ENCODE measurements around the gene SLA2.
A peak's percentile ranks its signal among the peaks of the same experiment; 100 is the strongest.

The SLA2 gene

DNA sequence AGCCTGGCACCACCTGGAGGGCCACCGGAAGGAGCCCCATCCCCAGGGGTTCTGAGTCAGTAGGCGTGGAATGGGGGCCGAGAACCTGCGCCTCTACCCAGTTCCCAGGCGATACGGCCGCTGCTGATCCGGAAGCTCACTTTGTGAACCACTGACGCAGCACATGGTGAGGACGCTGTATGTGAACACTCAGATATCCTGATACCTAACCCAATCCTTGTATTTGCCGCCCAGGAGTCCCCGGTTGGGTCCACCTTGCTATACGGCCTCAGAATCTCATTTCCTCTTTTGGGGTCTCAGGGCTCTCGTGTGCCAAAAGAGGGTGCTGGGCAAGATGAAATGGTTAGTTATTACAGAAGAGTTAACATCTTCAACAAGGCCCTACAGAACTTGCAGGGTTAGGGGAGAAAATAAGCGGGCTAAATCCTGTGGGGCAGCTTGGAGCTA lies 41.0 kb downstream of the SLA2 start:
- peaks cover 23% of the 10 kb centered on the region for H3K4me1 ChIP-seq (ENCODE audit: insufficient read depth, low read length, poor library complexity, severe bottlenecking)
- H3K4me2 ChIP-seq (ENCODE audit: low read depth, low read length, poor library complexity, severe bottlenecking), result peak overlapping the region; percentile 89
- no peaks in the 10 kb centered on the region for H3K27me3 ChIP-seq (ENCODE audit: insufficient read depth, low read length, poor library complexity, severe bottlenecking)
- peaks cover 34% of the 10 kb centered on the region for H3K79me2 ChIP-seq (ENCODE audit: insufficient read depth, low read length)
- no peaks in the 10 kb centered on the region for H3F3A ChIP-seq (ENCODE audit: low read depth)
- H3K9me2 ChIP-seq (replicated peaks; ENCODE audit: low read depth, low read length), result no peaks in the 10 kb centered on the region
- peaks cover 18% of the 10 kb centered on the region for H3K36me3 ChIP-seq (ENCODE audit: insufficient read depth, low read length)
- no peaks in the 10 kb centered on the region for H3K9me3 ChIP-seq (ENCODE audit: insufficient read depth, low read depth, low read length)
- H3K9ac ChIP-seq (ENCODE audit: low read depth, low read length, poor library complexity, severe bottlenecking), result peak overlapping the region; percentile 82
- H4K20me1 ChIP-seq (ENCODE audit: insufficient read depth, low read length, poor library complexity, severe bottlenecking), result peaks cover 24% of the 10 kb centered on the region
- no peak for TF ChIP-seq EZH2phosphoT487 (IDR thresholded peaks at IDR 0.05; ENCODE audit: borderline replicate concordance)
- TF ChIP-seq, protein P1, sequence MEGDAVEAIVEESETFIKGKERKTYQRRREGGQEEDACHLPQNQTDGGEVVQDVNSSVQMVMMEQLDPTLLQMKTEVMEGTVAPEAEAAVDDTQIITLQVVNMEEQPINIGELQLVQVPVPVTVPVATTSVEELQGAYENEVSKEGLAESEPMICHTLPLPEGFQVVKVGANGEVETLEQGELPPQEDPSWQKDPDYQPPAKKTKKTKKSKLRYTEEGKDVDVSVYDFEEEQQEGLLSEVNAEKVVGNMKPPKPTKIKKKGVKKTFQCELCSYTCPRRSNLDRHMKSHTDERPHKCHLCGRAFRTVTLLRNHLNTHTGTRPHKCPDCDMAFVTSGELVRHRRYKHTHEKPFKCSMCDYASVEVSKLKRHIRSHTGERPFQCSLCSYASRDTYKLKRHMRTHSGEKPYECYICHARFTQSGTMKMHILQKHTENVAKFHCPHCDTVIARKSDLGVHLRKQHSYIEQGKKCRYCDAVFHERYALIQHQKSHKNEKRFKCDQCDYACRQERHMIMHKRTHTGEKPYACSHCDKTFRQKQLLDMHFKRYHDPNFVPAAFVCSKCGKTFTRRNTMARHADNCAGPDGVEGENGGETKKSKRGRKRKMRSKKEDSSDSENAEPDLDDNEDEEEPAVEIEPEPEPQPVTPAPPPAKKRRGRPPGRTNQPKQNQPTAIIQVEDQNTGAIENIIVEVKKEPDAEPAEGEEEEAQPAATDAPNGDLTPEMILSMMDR (conservative IDR thresholded peaks at IDR 0.05; ENCODE audit: low read length), result no peak
- peak overlapping the region; percentile 93 for H3K4me3 ChIP-seq (ENCODE audit: low read length, poor library complexity, severe bottlenecking)
- peak overlapping the region; percentile 87 for H2AFZ ChIP-seq (ENCODE audit: low read length)

DNA sequence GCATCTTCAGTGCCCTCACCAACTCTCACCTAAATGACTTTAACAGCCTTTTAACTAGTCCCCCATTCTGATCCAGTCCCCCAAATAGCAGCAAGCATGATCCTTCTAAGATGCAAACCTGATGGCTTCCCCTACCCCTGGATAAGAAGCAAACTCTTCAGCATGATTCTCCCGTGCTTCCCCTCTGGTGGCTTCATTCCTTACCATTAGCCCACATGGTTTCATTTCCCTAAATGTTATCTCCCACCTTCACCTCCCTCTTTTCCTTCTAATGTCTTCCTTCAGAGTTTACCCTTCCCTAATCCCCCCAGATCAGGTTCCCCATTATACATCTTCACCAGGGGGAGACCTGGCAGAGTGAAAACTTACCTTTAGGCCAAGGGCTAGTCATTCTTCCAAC lies 44.5 kb downstream of the SLA2 start:
- H3K36me3 ChIP-seq (ENCODE audit: insufficient read depth, low read length), result no peaks in the 10 kb centered on the region
- TF ChIP-seq, protein P1 (conservative IDR thresholded peaks at IDR 0.05; ENCODE audit: low read length), result no peak
- no peak for TF ChIP-seq EZH2phosphoT487 (IDR thresholded peaks at IDR 0.05; ENCODE audit: borderline replicate concordance)

DNA sequence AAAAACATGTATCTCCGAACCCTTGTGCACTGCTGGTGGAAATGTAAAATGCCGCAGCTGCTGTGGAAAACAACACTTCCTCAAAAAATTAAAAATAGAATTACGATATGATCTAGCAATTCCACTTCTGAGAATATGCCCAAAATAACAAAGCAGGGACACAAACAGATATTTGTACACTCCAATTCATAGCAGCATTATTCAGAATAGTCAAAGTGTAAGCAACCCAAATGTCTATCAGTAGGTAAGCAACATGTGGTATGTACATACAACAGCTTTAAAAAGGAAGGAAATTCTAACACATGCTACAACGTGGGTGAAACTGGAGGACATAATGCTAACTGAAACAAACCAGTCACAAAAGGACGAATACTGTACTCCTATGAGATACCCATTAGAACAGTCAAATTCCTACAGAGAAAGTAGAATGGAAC lies 46.1 kb downstream of the SLA2 start:
- no peaks in the 10 kb centered on the region for H3K36me3 ChIP-seq (ENCODE audit: insufficient read depth, low read length)
- H3K4me3 ChIP-seq (ENCODE audit: low read length, poor library complexity, severe bottlenecking), result no peak overlapping the region
- no peak for TF ChIP-seq EZH2phosphoT487 (IDR thresholded peaks at IDR 0.05; ENCODE audit: borderline replicate concordance)
- TF ChIP-seq, protein P1 (conservative IDR thresholded peaks at IDR 0.05; ENCODE audit: low read length), result no peak
- no peaks in the 10 kb centered on the region for H3K9me3 ChIP-seq (ENCODE audit: insufficient read depth, low read depth, low read length)
- H3F3A ChIP-seq (ENCODE audit: low read depth), result no peaks in the 10 kb centered on the region
- H3K4me1 ChIP-seq (ENCODE audit: insufficient read depth, low read length, poor library complexity, severe bottlenecking), result peaks cover 10% of the 10 kb centered on the region
- H2AFZ ChIP-seq (ENCODE audit: low read length), result no peak overlapping the region
- H3K9ac ChIP-seq (ENCODE audit: low read depth, low read length, poor library complexity, severe bottlenecking), result no peak overlapping the region
- no peak overlapping the region for H3K4me2 ChIP-seq (ENCODE audit: low read depth, low read length, poor library complexity, severe bottlenecking)
- no peaks in the 10 kb centered on the region for H3K27me3 ChIP-seq (ENCODE audit: insufficient read depth, low read length, poor library complexity, severe bottlenecking)
- H4K20me1 ChIP-seq (ENCODE audit: insufficient read depth, low read length, poor library complexity, severe bottlenecking), result no peaks in the 10 kb centered on the region
- no peaks in the 10 kb centered on the region for H3K9me2 ChIP-seq (replicated peaks; ENCODE audit: low read depth, low read length)
- no peaks in the 10 kb centered on the region for H3K79me2 ChIP-seq (ENCODE audit: insufficient read depth, low read length)

More for the DNA sequence above, 44.5 kb downstream of the SLA2 start:
- peaks cover 13% of the 10 kb centered on the region for H3K4me1 ChIP-seq (ENCODE audit: insufficient read depth, low read length, poor library complexity, severe bottlenecking)
- H3K79me2 ChIP-seq (ENCODE audit: insufficient read depth, low read length), result peaks cover 10% of the 10 kb centered on the region
- H3K27me3 ChIP-seq (ENCODE audit: insufficient read depth, low read length, poor library complexity, severe bottlenecking), result no peaks in the 10 kb centered on the region
- H3K4me3 ChIP-seq (ENCODE audit: low read length, poor library complexity, severe bottlenecking), result no peak overlapping the region
- no peak overlapping the region for H2AFZ ChIP-seq (ENCODE audit: low read length)
- no peaks in the 10 kb centered on the region for H3F3A ChIP-seq (ENCODE audit: low read depth)
- H3K9me2 ChIP-seq (replicated peaks; ENCODE audit: low read depth, low read length), result no peaks in the 10 kb centered on the region
- peaks cover 9% of the 10 kb centered on the region for H4K20me1 ChIP-seq (ENCODE audit: insufficient read depth, low read length, poor library complexity, severe bottlenecking)
- no peaks in the 10 kb centered on the region for H3K9me3 ChIP-seq (ENCODE audit: insufficient read depth, low read depth, low read length)
- no peak overlapping the region for H3K9ac ChIP-seq (ENCODE audit: low read depth, low read length, poor library complexity, severe bottlenecking)
- H3K4me2 ChIP-seq (ENCODE audit: low read depth, low read length, poor library complexity, severe bottlenecking), result no peak overlapping the region

Data from Loucy (cell line).